ENCODE results near the gene ECHDC3.

- TF ChIP-seq CTCF (IDR thresholded peaks at IDR 0.05) (no peak), EZH2 (IDR thresholded peaks at IDR 0.05) (no peak), EZH2phosphoT487 (IDR thresholded peaks at IDR 0.05) (no peak)
These were observed 30.6 kb downstream of the ECHDC3 start for GRCh38 chr10:11772575-11773288.

Measured in neural progenitor cell (in vitro differentiated cells).